GM12878 (cell line): ENCODE results near the gene PDX1. TPM values are rescaled to one million over a fixed set of nuclear protein-coding genes. Genes with fewer than 3 reads are reported as not detected.

Experiments used
- ATAC-seq: fragments of 200-7000 bp; cut with Tn5 transposase; 3 replicates; pipeline ENCODE4 v1.9.1; 2020; ENCODE audit warnings: mild to moderate bottlenecking, moderate library complexity
- BruUV-seq: library from RNA; stranded (reverse); fragments of 400-500 nt; replicated peaks from 2 replicates; lab custom pipeline; 2021; lab: Mats Ljungman, UMichigan
- CTCF ChIA-PET: fragments of 300-600 bp; sonication (Branson Sonifier 250); formaldehyde crosslinking; extraction: SDS; loops from one replicate; lab custom pipeline; 2021; ENCODE audit warnings: inconsistent platforms; lab: Yijun Ruan, JAX
- POLR2A ChIA-PET: fragments of 350-600 bp; formaldehyde crosslinking; extraction: SDS; loops from one replicate; lab custom pipeline; 2021; ENCODE audit warnings: inconsistent platforms; lab: Charles Lee
- RAD21 ChIA-PET: fragments of 300-600 bp; sonication (Branson Sonifier 250); formaldehyde crosslinking; loops from one replicate; lab custom pipeline; 2023; ENCODE audit warnings: antibody characterized with exemption; ENCODE audit not compliant: unreplicated experiment; lab: Charles Lee
- SMC1A ChIA-PET: fragments of 300-600 bp; sonication (Branson Sonifier 250); formaldehyde crosslinking; loops from one replicate; lab custom pipeline; 2023; ENCODE audit not compliant: unreplicated experiment, uncharacterized antibody; lab: Charles Lee
- DNase-seq: peaks from one replicate; pipeline ENCODE4 v3.0.0-alpha.2; 2011; ENCODE audit warnings: low read depth, low spot score
- FAIRE-seq: peaks from 3 replicates; lab custom pipeline; 2011; peaks lifted over from hg19 to GRCh38; lab: Jason Lieb, UNC
- H2AFZ ChIP-seq: 2 replicates; pipeline ENCODE4 v1.6.0; 2011; ENCODE audit warnings: low read depth, low read length, control low read depth; ENCODE audit not compliant: control insufficient read depth
- H3K27ac ChIP-seq: 2 replicates; pipeline ENCODE4 v1.5.1; 2011; ENCODE audit warnings: control low read depth; ENCODE audit not compliant: control insufficient read depth, insufficient read depth
- H3K27me3 ChIP-seq, 2 experiments: replicated peaks in 1 of 2; 2 replicates each; pipeline versions ENCODE4 v1.6.0 to v1.6.1; 2011; ENCODE audit warnings: low read length in 1 of 2; ENCODE audit not compliant: control insufficient read depth in 2 of 2, insufficient read depth in 2 of 2
- H3K36me3 ChIP-seq, 2 experiments: 2 replicates each; pipeline ENCODE4 v1.5.1; 2011; ENCODE audit warnings: low read length in 1 of 2; ENCODE audit not compliant: control insufficient read depth in 2 of 2, insufficient read depth in 2 of 2
- H3K4me1 ChIP-seq: 2 replicates; pipeline ENCODE4 v1.6.1; 2011; ENCODE audit warnings: mild to moderate bottlenecking, low read length, moderate library complexity, mixed read lengths; ENCODE audit not compliant: control insufficient read depth, insufficient read depth
- H3K4me2 ChIP-seq: 2 replicates; pipeline ENCODE4 v1.6.0; 2011; ENCODE audit warnings: control low read depth; ENCODE audit not compliant: control insufficient read depth, insufficient read depth
- H3K4me3 ChIP-seq: fragments of 200-600 bp; sonication (generic); 2 replicates; pipeline ENCODE4 v1.5.1; 2016
- H3K79me2 ChIP-seq: 2 replicates; pipeline ENCODE4 v1.6.0; 2011; ENCODE audit warnings: low read length; ENCODE audit not compliant: control insufficient read depth, insufficient read depth
- H3K9ac ChIP-seq: 2 replicates; pipeline ENCODE4 v1.8.0; 2011; ENCODE audit warnings: low read length, control low read depth, mixed read lengths; ENCODE audit not compliant: control insufficient read depth, insufficient read depth
- H3K9me3 ChIP-seq: replicated peaks from 3 replicates; pipeline ENCODE4 v1.5.1; 2011; ENCODE audit warnings: mild to moderate bottlenecking, low read length; ENCODE audit not compliant: control insufficient read depth, insufficient read depth
- H4K20me1 ChIP-seq: 2 replicates; pipeline ENCODE4 v1.6.0; 2011; ENCODE audit not compliant: control insufficient read depth, insufficient read depth
- BCL11A ChIP-seq: IDR thresholded peaks from 2 replicates; pipeline ENCODE4 v1.6.1; 2011; ENCODE audit warnings: low read depth, low read length
- CREB1 ChIP-seq: IDR thresholded peaks from 2 replicates; pipeline ENCODE4 v1.6.1; 2012; ENCODE audit warnings: low read depth, mild to moderate bottlenecking, inconsistent platforms
- DPF2 ChIP-seq: fragments of 450-650 bp; IDR thresholded peaks from 2 replicates; pipeline ENCODE4 v1.6.1; 2017; ENCODE audit warnings: mild to moderate bottlenecking
- IRF4 ChIP-seq: IDR thresholded peaks from 2 replicates; pipeline ENCODE4 v1.6.1; 2011; ENCODE audit warnings: low read depth, low read length
- MAX ChIP-seq: IDR thresholded peaks from 2 replicates; pipeline ENCODE4 v1.6.1; 2012; ENCODE audit warnings: low read depth, low read length, improper control_type of control experiment
- MLLT1 ChIP-seq: fragments of 450-650 bp; IDR thresholded peaks from 2 replicates; pipeline ENCODE4 v1.6.1; 2016; ENCODE audit warnings: mild to moderate bottlenecking
- REST ChIP-seq: IDR thresholded peaks from 2 replicates; pipeline ENCODE4 v1.6.1; 2012; ENCODE audit warnings: mild to moderate bottlenecking, low read depth, low read length
- SREBF1 ChIP-seq: IDR thresholded peaks from 2 replicates; pipeline ENCODE4 v1.6.1; 2012; ENCODE audit warnings: mild to moderate bottlenecking, low read length
- STAT3 ChIP-seq: IDR thresholded peaks from 2 replicates; pipeline ENCODE4 v1.6.1; 2011; ENCODE audit warnings: low read depth, low read length, improper control_type of control experiment
- SUZ12 ChIP-seq: fragments of 200-600 bp; sonication (generic); IDR thresholded peaks from one replicate; pipeline ENCODE4 v1.6.1; 2018; ENCODE audit warnings: antibody characterized with exemption, mild to moderate bottlenecking; ENCODE audit not compliant: unreplicated experiment
- TCF7 ChIP-seq: IDR thresholded peaks from 2 replicates; pipeline ENCODE4 v1.6.1; 2014; ENCODE audit warnings: antibody characterized with exemption, borderline replicate concordance
- ZNF687 ChIP-seq: fragments of 450-650 bp; IDR thresholded peaks from 2 replicates; pipeline ENCODE4 v1.6.1; 2017; ENCODE audit warnings: mild to moderate bottlenecking, moderate library complexity
- ZSCAN29 ChIP-seq: fragments of 450-650 bp; IDR thresholded peaks from 2 replicates; pipeline ENCODE4 v1.6.1; 2017; ENCODE audit warnings: mild to moderate bottlenecking, moderate library complexity
- WGBS: methylation state at CpG from one replicate; pipeline ENCODE4 v1.1.6; 2016; ENCODE audit warnings: low lambda C conversion rate; ENCODE audit not compliant: insufficient replicate concordance, insufficient coverage; ENCODE audit errors: missing lambda C conversion rate; 5-methylcytosine and 5-hydroxymethylcytosine counted together
- in situ Hi-C: fragments of 300-500 bp; cut with MboI; formaldehyde crosslinking; loops from 9 replicates; pipeline ENCODE4 v1.14.3; 2018; ENCODE audit warnings: mixed read lengths
- intact Hi-C: fragments of 100-400 bp; cut with micrococcal nuclease; formaldehyde crosslinking; loops from one replicate; pipeline ENCODE4 v1.14.2; 2022; ENCODE audit not compliant: unreplicated experiment
- polyA plus RNA-seq, 11 experiments: library from polyadenylated mRNA; depleted of rRNA in 4 of 11; unstranded in 6 of 11; stranded (reverse) in 5 of 11; fragments of >200 nt; fragmentation: Nextera tagmentation in 4 of 11; fragmentation: Illumina TruSeq in 1 of 11; extraction: Ambion mirVana in 4 of 11; extraction: Trizol in 1 of 11; gene quantifications; 1 replicate in 1 of 11; 2 replicates in 10 of 11; pipeline versions ENCODE4 v1.2.1 to v1.2.3, GENCODE V29; 2011 to 2016; ENCODE audit warnings: inconsistent platforms in 2 of 11, missing spikeins in 2 of 11, low read depth in 1 of 11
- total RNA-seq, 4 experiments: library from RNA; depleted of rRNA in 3 of 4; stranded (reverse); fragments of >200 nt in 3 of 4; fragmentation: Illumina TruSeq in 1 of 4; extraction: Trizol in 1 of 4; gene quantifications; 2 replicates each; pipeline versions ENCODE4 v1.2.1 to v1.2.3, GENCODE V29; 2013 to 2021

The PDX1 gene
- total and polyA plus RNA-seq, 10 of the 15 experiments (the other 5 are each of a cell fraction or from before 2014, with no cell fraction given) = 0.02 to 0.03 TPM; not detected in 8

GRCh38 chr13:27963491-27963890 lies 43.7 kb downstream of the PDX1 start:
- H3K4me2 ChIP-seq = no peak overlapping the region
- FAIRE-seq (no peak), ATAC-seq (no peak), DNase-seq (no peak)
- 17% methylated on average over 3 of the region's 3 CpGs for WGBS
- no peaks in the 10 kb centered on the region for H3K79me2 ChIP-seq
- CTCF ChIA-PET = interaction anchor here (1.4 to 14.0 kb wide), 4 partner anchors 10 to 601 kb away, joined by 3 to 360 read pairs (median 8); no protein-coding TSS in a partner anchor
- H4K20me1 ChIP-seq = no peaks in the 10 kb centered on the region
- no peak overlapping the region for H3K4me3 ChIP-seq
- H3K27me3 ChIP-seq = peaks cover 15 to 17% of the 10 kb centered on the region in 2 experiments
- intact Hi-C loops = loop anchor here (5.0 kb wide), 1 partner anchor 591 kb away; no protein-coding TSS in a partner anchor
- H3K36me3 ChIP-seq = no peaks in the 10 kb centered on the region
- no TSS peak for BruUV-seq
- SMC1A ChIA-PET = interaction anchor here (1.1 kb wide), 1 partner anchor 180 kb away, joined by 3 read pairs; no protein-coding TSS in a partner anchor
- POLR2A ChIA-PET = interaction anchor here (0.7 kb wide), 1 partner anchor 1182 kb away, joined by 3 read pairs; no protein-coding TSS in a partner anchor
- in situ Hi-C loops = no loop called here
- H3K27ac ChIP-seq = no peak overlapping the region
- no peak overlapping the region for H2AFZ ChIP-seq
- H3K9me3 ChIP-seq = no peaks in the 10 kb centered on the region
- TF ChIP-seq DPF2 (no peak), SUZ12 (no peak), SREBF1 (no peak), IRF4 (no peak), CREB1 (no peak), STAT3 (no peak), ZSCAN29 (no peak), ZNF687 (no peak), TCF7 (no peak), MLLT1 (no peak), MAX (no peak), REST (no peak), BCL11A (no peak)
- RAD21 ChIA-PET = interaction anchor here (0.7 kb wide), 1 partner anchor 10 kb away, joined by 3 read pairs; no protein-coding TSS in a partner anchor
- no peak overlapping the region for H3K9ac ChIP-seq
- no peaks in the 10 kb centered on the region for H3K4me1 ChIP-seq
